OCI-LY3 (cell line): ENCODE measurements around the gene HOXD3.

ENCODE experiments used
- EZH2phosphoT487 ChIP-seq: fragments of 200-600 bp; shearing (Covaris generic); IDR thresholded peaks from 2 replicates; pipeline ENCODE4 v1.6.1; 2018; ENCODE audit warnings: antibody characterized with exemption, mixed run types, low read depth
- TF ChIP-seq, protein P1 (sequence below): fragments of 200-600, 300-600 bp; sonication (generic); IDR thresholded peaks from 2 replicates; pipeline ENCODE4 v1.5.1; 2014; ENCODE audit warnings: antibody characterized with exemption, low read length, low read depth

- TF ChIP-seq, protein P1, sequence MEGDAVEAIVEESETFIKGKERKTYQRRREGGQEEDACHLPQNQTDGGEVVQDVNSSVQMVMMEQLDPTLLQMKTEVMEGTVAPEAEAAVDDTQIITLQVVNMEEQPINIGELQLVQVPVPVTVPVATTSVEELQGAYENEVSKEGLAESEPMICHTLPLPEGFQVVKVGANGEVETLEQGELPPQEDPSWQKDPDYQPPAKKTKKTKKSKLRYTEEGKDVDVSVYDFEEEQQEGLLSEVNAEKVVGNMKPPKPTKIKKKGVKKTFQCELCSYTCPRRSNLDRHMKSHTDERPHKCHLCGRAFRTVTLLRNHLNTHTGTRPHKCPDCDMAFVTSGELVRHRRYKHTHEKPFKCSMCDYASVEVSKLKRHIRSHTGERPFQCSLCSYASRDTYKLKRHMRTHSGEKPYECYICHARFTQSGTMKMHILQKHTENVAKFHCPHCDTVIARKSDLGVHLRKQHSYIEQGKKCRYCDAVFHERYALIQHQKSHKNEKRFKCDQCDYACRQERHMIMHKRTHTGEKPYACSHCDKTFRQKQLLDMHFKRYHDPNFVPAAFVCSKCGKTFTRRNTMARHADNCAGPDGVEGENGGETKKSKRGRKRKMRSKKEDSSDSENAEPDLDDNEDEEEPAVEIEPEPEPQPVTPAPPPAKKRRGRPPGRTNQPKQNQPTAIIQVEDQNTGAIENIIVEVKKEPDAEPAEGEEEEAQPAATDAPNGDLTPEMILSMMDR: no peak
- no peak for TF ChIP-seq EZH2phosphoT487
Measured at GRCh38 chr2:176189681-176190641, 32.9 kb downstream of the HOXD3 start.
